Body of pancreas (tissue), 4 donors: Measurements from ENCODE around the gene RBMS3. TPM values are rescaled to one million over a fixed set of nuclear protein-coding genes. Genes with fewer than 3 reads are reported as not detected.

ENCODE experiments used
- ATAC-seq: fragments of 150-250 bp; one replicate; pipeline ENCODE4 v1.9.1; 2016
- DNase-seq, 4 donors: peaks; one replicate each; pipeline ENCODE4 v3.0.0-alpha.2; 2019
- H3K27ac ChIP-seq, 4 donors: fragments of 200-600 bp; sonication (generic); 1 replicate in 3 of 4; 2 replicates in 1 of 4; pipeline versions ENCODE4 v1.5.1 to v1.6.1; 2016 to 2019; ENCODE audit warnings: mild to moderate bottlenecking in 1 of 4, mixed read lengths in 1 of 4, moderate library complexity in 1 of 4
- H3K27me3 ChIP-seq, 2 donors: fragments of 200-600 bp; sonication (generic); one replicate each; pipeline ENCODE4 v1.6.0; 2016; ENCODE audit warnings: mild to moderate bottlenecking in 1 of 2
- H3K36me3 ChIP-seq, 2 donors: fragments of 200-600 bp; sonication (generic); replicated peaks in 1 of 2; 2 replicates each; pipeline ENCODE4 v1.5.1; 2016; ENCODE audit warnings: low read depth in 2 of 2; ENCODE audit not compliant: insufficient read depth in 1 of 2
- H3K4me1 ChIP-seq: fragments of 200-600 bp; sonication (generic); one replicate; pipeline ENCODE4 v1.6.0; 2016
- H3K4me3 ChIP-seq, 2 donors: fragments of 200-600 bp; sonication (generic); 1 replicate in 1 of 2; 2 replicates in 1 of 2; pipeline ENCODE4 v1.5.1; 2016 to 2019
- H3K9me3 ChIP-seq, 3 donors: fragments of 200-600 bp; sonication (generic); 1 replicate in 2 of 3; 2 replicates in 1 of 3; pipeline ENCODE4 v1.5.1; 2016
- CTCF ChIP-seq, 7 experiments: fragments of 450-650 bp in 4 of 7; fragments of 200-600 bp in 3 of 7; sonication (generic) in 3 of 7; IDR thresholded peaks; one replicate each; pipeline ENCODE4 v1.5.1; 2016 to 2019; ENCODE audit warnings: antibody characterized with exemption in 7 of 7
- POLR2A ChIP-seq, 3 donors: fragments of 450-650 bp; IDR thresholded peaks; one replicate each; pipeline ENCODE4 v1.6.1; 2016; ENCODE audit warnings: antibody characterized with exemption in 3 of 3, mild to moderate bottlenecking in 2 of 3
- WGBS, 2 donors: methylation state at CpG; one replicate each; pipeline ENCODE4 v1.1.5; 2017; 5-methylcytosine and 5-hydroxymethylcytosine counted together
- intact Hi-C: fragments of 100-400 bp; cut with DNase I; formaldehyde crosslinking; loops from one replicate; pipeline ENCODE4 v1.15.1; 2023
- total RNA-seq, 2 donors: library from RNA; depleted of rRNA; stranded (reverse); fragments of >200 nt; gene quantifications; one replicate each; pipeline ENCODE4 v1.1.0, GENCODE V29; 2016

Gene RBMS3
- total RNA-seq, 2 donors from 2014 or later: 17.4 to 29.7 TPM

- 31 to 34% methylated on average over 3 of the region's 3 CpGs for WGBS, 2 donors
- ATAC-seq (no peak), DNase-seq (no peak)
- Histone ChIP-seq H3K27me3 (no peaks in the 10 kb centered on the region), H3K9me3 (no peaks in the 10 kb centered on the region), H3K27ac (no peak overlapping the region), H3K4me3 (no peak overlapping the region), H3K4me1 (peaks cover 4% of the 10 kb centered on the region), H3K36me3 (no peaks in the 10 kb centered on the region)
- TF ChIP-seq POLR2A (IDR thresholded peaks at IDR 0.05) (no peak), CTCF (IDR thresholded peaks at IDR 0.05) (no peak)
- intact Hi-C loops: no loop called here
These were observed 130.0 kb downstream of the RBMS3 start for GRCh38 chr3:29410660-29411405.

DNA sequence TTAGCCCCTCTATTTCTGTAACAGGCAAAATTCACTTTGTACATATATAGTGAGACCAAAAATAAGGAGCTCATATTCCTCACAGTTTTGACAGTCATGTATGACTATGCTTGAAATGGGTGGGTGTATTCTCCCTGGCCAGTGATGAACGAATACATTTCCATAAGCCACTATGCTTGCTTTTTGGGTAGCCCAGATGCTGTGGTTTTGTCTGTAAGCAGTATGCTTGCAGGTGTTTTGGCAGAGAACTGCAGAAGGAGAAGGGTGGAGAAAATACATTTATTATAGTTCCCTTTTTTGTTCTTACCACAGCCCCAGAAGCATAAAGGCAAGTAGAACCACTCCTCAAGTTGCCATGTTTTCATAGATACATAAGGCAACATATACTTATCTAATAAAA is 131.2 kb downstream of the RBMS3 start:
- Histone ChIP-seq H3K27ac (no peak overlapping the region), H3K9me3 (no peaks in the 10 kb centered on the region), H3K4me1 (peaks cover 4% of the 10 kb centered on the region), H3K4me3 (no peak overlapping the region), H3K36me3 (no peaks in the 10 kb centered on the region), H3K27me3 (no peaks in the 10 kb centered on the region)
- TF ChIP-seq POLR2A (IDR thresholded peaks at IDR 0.05): no peak
- no peak for ATAC-seq
- DNase-seq: no peak
- intact Hi-C loops: no loop called here
- 41 to 57% methylated on average over 1 of the region's 1 CpG for WGBS, 2 donors

DNA sequence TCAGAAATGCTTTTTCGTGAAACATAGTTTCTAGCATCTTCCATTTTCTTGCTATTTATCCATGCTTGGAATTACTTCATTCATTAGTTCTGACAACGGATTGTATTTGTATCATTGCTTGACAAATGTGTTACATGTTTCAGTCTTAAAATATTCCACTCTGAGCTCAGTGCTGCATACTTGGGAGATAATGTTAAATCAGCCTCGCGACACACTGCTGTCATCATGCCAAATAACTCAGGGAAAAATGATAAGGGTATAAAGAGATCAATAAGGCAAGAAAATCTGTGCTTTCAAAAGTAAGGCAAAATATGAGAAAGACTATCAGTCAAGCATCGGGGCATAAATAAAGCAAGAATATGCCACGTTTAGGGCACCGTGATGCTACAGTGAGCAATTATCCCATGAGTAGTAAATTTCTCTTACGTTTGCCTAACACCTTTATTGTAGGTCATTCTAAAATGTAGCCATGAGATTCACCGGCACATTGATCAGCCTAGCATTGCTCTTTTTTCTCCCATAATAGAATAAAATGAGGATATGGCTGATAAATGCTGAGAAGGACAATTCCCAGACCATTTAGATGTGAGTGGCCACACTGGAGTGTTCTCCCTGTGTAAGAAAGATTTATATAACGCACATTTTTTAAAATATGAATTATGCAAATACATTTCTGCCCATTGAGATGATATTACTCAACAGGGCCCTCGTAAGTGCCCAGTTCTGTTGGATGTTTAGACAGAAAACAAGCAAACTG is 133.8 kb downstream of the RBMS3 start:
- TF ChIP-seq POLR2A (IDR thresholded peaks at IDR 0.05): no peak
- no peak for TF ChIP-seq CTCF (IDR thresholded peaks at IDR 0.05)
- intact Hi-C loops: no loop called here

GRCh38 chr3:29415482-29416223 is 134.8 kb downstream of the RBMS3 start:
- no peak for TF ChIP-seq POLR2A (IDR thresholded peaks at IDR 0.05)
- no peaks in the 10 kb centered on the region for H3K9me3 ChIP-seq
- H3K27me3 ChIP-seq: no peaks in the 10 kb centered on the region
- H3K4me1 ChIP-seq: peaks cover 4% of the 10 kb centered on the region
- H3K4me3 ChIP-seq: no peak overlapping the region
- no peaks in the 10 kb centered on the region for H3K36me3 ChIP-seq
- intact Hi-C loops: no loop called here
- WGBS, 2 donors: 44 to 48% methylated on average over 3 of the region's 3 CpGs
- DNase-seq (no peak), ATAC-seq (no peak)
- no peak overlapping the region for H3K27ac ChIP-seq

More for the DNA sequence above, 133.8 kb downstream of the RBMS3 start:
- Histone ChIP-seq H3K36me3 (no peaks in the 10 kb centered on the region), H3K27ac (no peak overlapping the region), H3K4me3 (no peak overlapping the region), H3K27me3 (no peaks in the 10 kb centered on the region), H3K9me3 (no peaks in the 10 kb centered on the region), H3K4me1 (peaks cover 4% of the 10 kb centered on the region)
- 53 to 55% methylated on average over 11 of the region's 11 CpGs for WGBS, 2 donors
- DNase-seq (no peak), ATAC-seq (no peak)

GRCh38 chr3:29416514-29416913 is 135.6 kb downstream of the RBMS3 start:
- intact Hi-C loops: no loop called here
- Histone ChIP-seq H3K36me3 (no peaks in the 10 kb centered on the region), H3K9me3 (no peaks in the 10 kb centered on the region), H3K27ac (no peak overlapping the region), H3K4me1 (peaks cover 4% of the 10 kb centered on the region), H3K27me3 (no peaks in the 10 kb centered on the region), H3K4me3 (no peak overlapping the region)
- ATAC-seq (no peak), DNase-seq (no peak)
- 50 to 74% methylated on average over 2 of the region's 2 CpGs for WGBS, 2 donors
- TF ChIP-seq POLR2A (IDR thresholded peaks at IDR 0.05) (no peak), CTCF (IDR thresholded peaks at IDR 0.05) (no peak)
